Mesendoderm (in vitro differentiated cells): ENCODE results near the gene PHEX.

Experiments used
- DNase-seq: peaks from one replicate; pipeline ENCODE4 v3.0.0; 2013
- H2AK5ac ChIP-seq: 2 replicates; pipeline ENCODE4 v1.6.1; 2013; ENCODE audit warnings: low read length, inconsistent platforms
- H2BK120ac ChIP-seq: 2 replicates; pipeline ENCODE4 v1.6.1; 2013; ENCODE audit warnings: low read depth, mild to moderate bottlenecking, low read length, moderate library complexity, mixed read lengths
- H2BK15ac ChIP-seq: replicated peaks from 2 replicates; pipeline ENCODE4 v1.6.1; 2013; ENCODE audit warnings: low read depth, mild to moderate bottlenecking, moderate library complexity
- H2BK5ac ChIP-seq: 2 replicates; pipeline ENCODE4 v1.6.1; 2013; ENCODE audit warnings: low read length, inconsistent platforms
- H3K18ac ChIP-seq: 2 replicates; pipeline ENCODE4 v1.6.1; 2013; ENCODE audit warnings: mild to moderate bottlenecking, low read length, mixed read lengths
- H3K23ac ChIP-seq: one replicate; pipeline ENCODE4 v1.6.1; 2013; ENCODE audit warnings: low read length
- H3K27ac ChIP-seq: 2 replicates; pipeline ENCODE4 v1.5.1; 2013; ENCODE audit warnings: low read depth, mild to moderate bottlenecking, inconsistent platforms, low read length, moderate library complexity
- H3K27me3 ChIP-seq: 2 replicates; pipeline ENCODE4 v1.6.1; 2013; ENCODE audit warnings: low read length, control low read depth, mild to moderate bottlenecking, inconsistent platforms; ENCODE audit not compliant: insufficient read depth, poor library complexity
- H3K36me3 ChIP-seq: 2 replicates; pipeline ENCODE4 v1.6.1; 2013; ENCODE audit warnings: low read length, inconsistent platforms; ENCODE audit not compliant: control insufficient read depth, insufficient read depth
- H3K4ac ChIP-seq: one replicate; pipeline ENCODE4 v1.6.1; 2013; ENCODE audit warnings: low read depth, mild to moderate bottlenecking, low read length, moderate library complexity
- H3K4me1 ChIP-seq: 2 replicates; pipeline ENCODE4 v1.6.1; 2013; ENCODE audit warnings: low read depth, low read length, inconsistent platforms; ENCODE audit not compliant: control insufficient read depth
- H3K4me2 ChIP-seq: 2 replicates; pipeline ENCODE4 v1.6.1; 2013; ENCODE audit warnings: low read length
- H3K4me3 ChIP-seq: 2 replicates; pipeline ENCODE4 v1.5.1; 2013; ENCODE audit warnings: mild to moderate bottlenecking, low read length
- H3K56ac ChIP-seq: one replicate; pipeline ENCODE4 v1.6.1; 2013; ENCODE audit warnings: low read length
- H3K79me1 ChIP-seq: 2 replicates; pipeline ENCODE4 v1.6.1; 2013; ENCODE audit warnings: low read length, inconsistent platforms
- H3K79me2 ChIP-seq: 2 replicates; pipeline ENCODE4 v1.6.1; 2013; ENCODE audit warnings: mild to moderate bottlenecking, low read length; ENCODE audit not compliant: control insufficient read depth, insufficient read depth
- H3K9ac ChIP-seq: 2 replicates; pipeline ENCODE4 v1.6.1; 2013; ENCODE audit warnings: low read length, inconsistent platforms
- H4K5ac ChIP-seq: one replicate; pipeline ENCODE4 v1.6.1; 2013; ENCODE audit warnings: low read length
- H4K8ac ChIP-seq: one replicate; pipeline ENCODE4 v1.6.1; 2013; ENCODE audit warnings: low read depth, mild to moderate bottlenecking, control low read depth, low read length, moderate library complexity
- WGBS: extraction: QIAGEN DNeasy Blood & Tissue Kit; methylation state at CpG from one replicate; pipeline ENCODE4 v1.1.7; 2013; ENCODE audit warnings: low lambda C conversion rate, missing lambda C conversion rate; ENCODE audit not compliant: insufficient coverage; ENCODE audit errors: extremely low coverage; 5-methylcytosine and 5-hydroxymethylcytosine counted together

The PHEX gene

DNA sequence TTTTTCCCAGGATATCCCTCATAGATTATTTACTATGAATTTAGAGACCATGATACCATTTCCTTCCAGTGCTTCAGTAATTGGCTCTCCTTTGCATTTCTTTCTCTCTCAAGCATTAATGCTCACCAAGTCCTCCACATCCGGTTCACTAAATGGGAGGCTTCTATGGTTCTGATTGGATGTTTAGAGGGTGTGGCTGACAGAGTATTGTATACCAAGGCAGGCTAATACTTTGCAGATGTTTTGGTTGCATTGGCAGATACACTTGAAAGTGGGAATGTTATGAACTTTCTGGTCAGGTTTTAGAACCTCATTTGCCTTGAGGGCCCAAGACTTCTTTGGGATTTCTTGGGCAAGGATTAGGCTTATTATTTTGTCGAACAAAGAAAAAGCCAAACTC, 264.7 kb downstream of the PHEX start:
- DNase-seq, result no peak
- no peak overlapping the region for H3K56ac ChIP-seq
- no peak overlapping the region for H2BK5ac ChIP-seq
- H2AK5ac ChIP-seq, result no peak overlapping the region
- H3K4me1 ChIP-seq, result no peaks in the 10 kb centered on the region
- H3K79me2 ChIP-seq, result no peaks in the 10 kb centered on the region
- H3K9ac ChIP-seq, result no peak overlapping the region
- H3K27me3 ChIP-seq, result no peaks in the 10 kb centered on the region
- H4K8ac ChIP-seq, result no peak overlapping the region
- H3K4me3 ChIP-seq, result no peak overlapping the region
- no peaks in the 10 kb centered on the region for H3K36me3 ChIP-seq
- H3K27ac ChIP-seq, result no peak overlapping the region
- no peak overlapping the region for H3K4ac ChIP-seq
- H3K79me1 ChIP-seq, result no peaks in the 10 kb centered on the region
- H3K23ac ChIP-seq, result no peak overlapping the region
- H3K4me2 ChIP-seq, result no peak overlapping the region
- H2BK15ac ChIP-seq, result no peak overlapping the region
- H3K18ac ChIP-seq, result no peak overlapping the region
- no CpG with 5 or more reads among the region's 2 CpGs for WGBS
- H2BK120ac ChIP-seq, result no peak overlapping the region
- no peak overlapping the region for H4K5ac ChIP-seq

DNA sequence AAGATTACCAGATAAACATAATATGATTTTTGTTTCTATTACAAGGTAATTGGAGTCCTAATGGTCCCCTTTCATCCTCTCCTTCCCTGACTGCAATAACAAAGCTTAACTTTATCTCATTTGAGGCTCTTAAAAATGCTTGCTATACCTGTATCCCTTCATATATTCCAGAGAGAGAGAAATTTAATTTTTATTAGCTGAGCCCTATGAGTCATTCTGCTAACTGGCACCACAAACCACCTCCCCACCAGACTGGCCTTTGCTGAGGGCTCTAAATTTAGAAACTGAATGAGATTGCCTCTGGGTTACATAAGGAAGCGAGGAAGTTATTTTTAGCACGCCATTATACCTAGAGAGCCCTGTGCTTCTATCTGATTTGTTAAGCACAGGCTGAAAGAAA, 268.0 kb downstream of the PHEX start:
- no peak overlapping the region for H3K27ac ChIP-seq
- no peak overlapping the region for H2BK15ac ChIP-seq
- H3K23ac ChIP-seq, result no peak overlapping the region
- no peak overlapping the region for H3K9ac ChIP-seq
- H2BK120ac ChIP-seq, result no peak overlapping the region
- no peak overlapping the region for H3K4ac ChIP-seq
- H3K79me1 ChIP-seq, result no peaks in the 10 kb centered on the region
- H3K56ac ChIP-seq, result no peak overlapping the region
- H3K4me1 ChIP-seq, result no peaks in the 10 kb centered on the region
- no peak overlapping the region for H3K4me3 ChIP-seq
- no peak overlapping the region for H2AK5ac ChIP-seq
- H4K5ac ChIP-seq, result no peak overlapping the region
- no peak overlapping the region for H4K8ac ChIP-seq
- H3K36me3 ChIP-seq, result no peaks in the 10 kb centered on the region
- no CpG with 5 or more reads among the region's 2 CpGs for WGBS
- no peaks in the 10 kb centered on the region for H3K27me3 ChIP-seq
- no peak overlapping the region for H3K4me2 ChIP-seq
- peak; percentile 41 for DNase-seq
- no peaks in the 10 kb centered on the region for H3K79me2 ChIP-seq
- no peak overlapping the region for H3K18ac ChIP-seq
- H2BK5ac ChIP-seq, result no peak overlapping the region
